K562 treated with DMSO at 1 percent for 24 hours (cell line): ENCODE measurements around the gene NT5C3A. TPM values are rescaled to one million over a fixed set of nuclear protein-coding genes. Genes with fewer than 3 reads are reported as not detected.

Source experiments
- total RNA-seq: library from RNA; unstranded; fragments of 300-600 nt; gene quantifications from 2 replicates; pipeline ENCODE4 v1.2.3, GENCODE V29; 2022; ENCODE audit warnings: low read depth; ENCODE audit not compliant: insufficient read depth

Gene NT5C3A
- total RNA-seq: 13.9 and 19.8 TPM in 2 replicates

DNA sequence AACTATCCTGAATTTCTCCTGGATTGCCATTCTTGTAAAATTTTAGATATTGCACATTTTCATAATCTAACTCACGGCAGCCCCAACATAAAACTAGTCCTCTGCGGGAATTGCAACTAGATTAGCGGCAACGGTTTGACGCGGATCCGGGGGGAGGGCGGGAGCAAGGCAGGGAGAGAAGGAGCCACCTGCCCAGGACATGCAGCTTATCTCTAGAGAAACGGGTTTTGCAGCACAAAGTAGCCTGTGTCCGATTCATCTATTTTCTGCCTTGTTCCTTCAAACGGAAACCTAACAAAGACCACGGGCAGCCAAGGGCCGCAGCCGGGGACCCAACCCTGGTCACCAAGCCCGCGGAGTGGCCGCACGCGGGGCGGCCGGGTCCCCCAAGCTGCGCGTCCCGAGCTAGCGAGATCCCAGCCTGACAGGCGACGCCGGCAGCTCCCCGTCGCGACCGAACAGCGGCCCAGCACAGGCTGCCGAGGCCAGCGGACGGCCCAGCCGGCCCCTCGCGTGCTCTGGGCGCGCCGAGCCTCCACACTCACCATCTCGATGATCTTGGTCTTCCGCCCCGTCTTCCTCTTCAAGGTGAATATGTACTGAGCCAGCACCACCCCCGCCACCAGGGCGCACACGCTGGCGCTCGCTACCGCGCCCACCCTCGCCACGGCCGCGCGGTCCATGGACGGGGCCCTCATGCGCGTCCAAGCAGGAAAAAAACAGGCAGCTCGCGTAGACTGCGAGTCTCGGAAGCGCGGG lies at the start of gene NT5C3A:
Gene NT5C3A (minus strand): TSS at position 754 of the 759 bp plus-strand sequence. CDS start 71 bp downstream, at position 683.

GRCh38 chr7:33109005-33109757 lies 46.6 kb upstream of the NT5C3A start, which contains the start of gene RP9:
RP9 (minus strand) TSS chr7:33109404; CDS start chr7:33109372, 32 bp downstream.

Other genes starting within 250 kb of the NT5C3A start
- gene KBTBD2, start 171.0 kb downstream of the NT5C3A start, total RNA-seq: 20.6 and 24.0 TPM in 2 replicates
- 49.9 and 53.2 TPM in 2 replicates for gene FKBP9, start 105.3 kb downstream of the NT5C3A start, total RNA-seq
- gene RP9, start 46.6 kb upstream of the NT5C3A start, total RNA-seq: 23.3 and 24.6 TPM in 2 replicates
- gene BBS9, start 66.8 kb upstream of the NT5C3A start, total RNA-seq: 3.1 and 3.3 TPM in 2 replicates